ENCODE data around the gene EEF1AKMT2. TPM values are rescaled to one million over a fixed set of nuclear protein-coding genes. Genes with fewer than 3 reads are reported as not detected.

Gene EEF1AKMT2
- total and polyA plus RNA-seq, 2 of the 13 experiments (the other 11 are each of a cell fraction or from before 2014, with no cell fraction given) = 11.3 to 19.3 TPM

DNA sequence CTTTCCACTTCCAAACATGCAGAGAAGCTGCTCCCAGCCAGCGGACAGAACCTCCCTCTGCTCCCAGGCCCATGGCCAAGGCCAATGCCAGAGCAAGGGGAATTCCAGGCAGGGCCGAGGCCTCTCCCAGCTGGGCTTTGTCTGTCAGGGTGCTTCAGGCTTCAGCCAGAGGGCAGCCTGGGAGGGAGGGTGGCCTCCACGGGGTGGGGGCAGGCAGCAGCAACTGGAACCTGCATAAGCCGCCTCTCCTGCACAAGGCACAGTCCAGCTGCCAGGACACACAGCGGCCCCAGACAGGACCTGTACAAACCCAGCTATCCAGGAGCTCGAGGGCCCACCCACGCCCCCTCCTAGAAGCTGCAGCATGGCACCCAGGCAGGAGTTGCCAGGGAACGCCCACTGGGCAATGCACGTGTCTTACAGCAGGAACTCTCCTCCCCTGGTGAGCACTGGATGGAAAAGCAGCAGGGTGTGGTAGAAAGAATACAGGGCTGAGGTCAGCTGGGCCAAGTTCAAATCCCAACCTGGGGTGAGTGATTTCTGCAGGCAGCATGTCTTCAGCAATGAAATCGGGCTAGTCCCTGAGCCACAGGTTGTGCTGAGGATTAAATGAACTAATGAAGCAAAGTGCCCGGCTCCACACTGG is 55.1 kb downstream of the EEF1AKMT2 start:
- Histone ChIP-seq H3K9ac (ENCODE audit: insufficient read depth, low read depth, low read length) (no peak overlapping the region), H3K9me3 (ENCODE audit: low read length) (no peaks in the 10 kb centered on the region), H2AFZ (ENCODE audit: low read length) (no peak overlapping the region), H3K27ac (ENCODE audit: extremely low read length, insufficient read depth, low read length) (no peak overlapping the region), H3K4me1 (ENCODE audit: insufficient read depth, low read length) (peaks cover 56% of the 10 kb centered on the region), H3K79me2 (ENCODE audit: insufficient read depth, low read length) (peaks cover 72% of the 10 kb centered on the region), H4K20me1 (ENCODE audit: insufficient read depth, low read length) (peaks cover 15% of the 10 kb centered on the region), H3K27me3 (ENCODE audit: control insufficient read depth in 1 of 2, insufficient read depth in 2 of 2, low read length in 2 of 2) (no peaks in the 10 kb centered on the region; a peak in 1 of 5 replicates), H3K36me3 (replicated peaks in 1 of 2; ENCODE audit: control insufficient read depth in 1 of 2, insufficient read depth in 2 of 2, low read length in 2 of 2) (peaks cover 0 to 1% of the 10 kb centered on the region in 2 experiments; a peak in 3 of 5 replicates), H3K4me2 (ENCODE audit: low read depth, low read length) (no peak overlapping the region), H3K4me3 (replicated peaks in 1 of 3; ENCODE audit: insufficient read depth in 1 of 3, low read depth in 2 of 3, low read length in 3 of 3) (no peak overlapping the region)
- CTCF ChIA-PET (ENCODE audit: low intra/inter-chr PET ratio, low total read pairs) = no interaction called here
- FAIRE-seq (no peak), ATAC-seq (peak; percentile 37), DNase-seq (ENCODE audit: low spot score) (peak; percentile 32)
- BruUV-seq (replicated peaks) = no TSS peak
- 85% methylated on average over 4 of the region's 11 CpGs for WGBS (ENCODE audit: low lambda C conversion rate)
- in situ Hi-C loops (cut with HindIII; ENCODE audit: extremely low pct_ligation_motif_present, low pct_unique_long_range_greater_than_20kb) (no loop called here), intact Hi-C loops (cut with micrococcal nuclease; ENCODE audit: unreplicated experiment) (no loop called here)
- POLR2A ChIA-PET = no interaction called here
- TF ChIP-seq TEAD3 (CRISPR knock-in tag; optimal IDR thresholded peaks at IDR 0.05; ENCODE audit: borderline replicate concordance) = peak; percentile 48
- peak; percentile 80 for TF ChIP-seq ZSCAN25 (CRISPR knock-in tag; IDR thresholded peaks at IDR 0.05)
- 0 out of 2 replicates have a peak, but pooled peaks have one; percentile 31 for TF ChIP-seq RXRB (CRISPR knock-in tag; IDR thresholded peaks at IDR 0.05; ENCODE audit: borderline replicate concordance)
- TF ChIP-seq ZNF7 (CRISPR knock-in tag; IDR thresholded peaks at IDR 0.05) = no peak
- TF ChIP-seq MTF2 (CRISPR knock-in tag; IDR thresholded peaks at IDR 0.05; ENCODE audit: borderline replicate concordance) = no peak
- no peak for TF ChIP-seq BHLHE40 (IDR thresholded peaks at IDR 0.05; ENCODE audit: low read length)
- peak; percentile 55; the same call in 1 of the 2 replicates for TF ChIP-seq SALL1 (CRISPR knock-in tag; IDR thresholded peaks at IDR 0.05)
- TF ChIP-seq, protein P1, sequence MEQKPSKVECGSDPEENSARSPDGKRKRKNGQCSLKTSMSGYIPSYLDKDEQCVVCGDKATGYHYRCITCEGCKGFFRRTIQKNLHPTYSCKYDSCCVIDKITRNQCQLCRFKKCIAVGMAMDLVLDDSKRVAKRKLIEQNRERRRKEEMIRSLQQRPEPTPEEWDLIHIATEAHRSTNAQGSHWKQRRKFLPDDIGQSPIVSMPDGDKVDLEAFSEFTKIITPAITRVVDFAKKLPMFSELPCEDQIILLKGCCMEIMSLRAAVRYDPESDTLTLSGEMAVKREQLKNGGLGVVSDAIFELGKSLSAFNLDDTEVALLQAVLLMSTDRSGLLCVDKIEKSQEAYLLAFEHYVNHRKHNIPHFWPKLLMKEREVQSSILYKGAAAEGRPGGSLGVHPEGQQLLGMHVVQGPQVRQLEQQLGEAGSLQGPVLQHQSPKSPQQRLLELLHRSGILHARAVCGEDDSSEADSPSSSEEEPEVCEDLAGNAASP (CRISPR knock-in tag; IDR thresholded peaks at IDR 0.05; ENCODE audit: borderline replicate concordance) = peak; percentile 28; the same call in 1 of the 2 replicates
- TF ChIP-seq ZNF230 (CRISPR knock-in tag; IDR thresholded peaks at IDR 0.05) = no peak
- TF ChIP-seq, protein P2, sequence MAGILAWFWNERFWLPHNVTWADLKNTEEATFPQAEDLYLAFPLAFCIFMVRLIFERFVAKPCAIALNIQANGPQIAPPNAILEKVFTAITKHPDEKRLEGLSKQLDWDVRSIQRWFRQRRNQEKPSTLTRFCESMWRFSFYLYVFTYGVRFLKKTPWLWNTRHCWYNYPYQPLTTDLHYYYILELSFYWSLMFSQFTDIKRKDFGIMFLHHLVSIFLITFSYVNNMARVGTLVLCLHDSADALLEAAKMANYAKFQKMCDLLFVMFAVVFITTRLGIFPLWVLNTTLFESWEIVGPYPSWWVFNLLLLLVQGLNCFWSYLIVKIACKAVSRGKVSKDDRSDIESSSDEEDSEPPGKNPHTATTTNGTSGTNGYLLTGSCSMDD (CRISPR knock-in tag; IDR thresholded peaks at IDR 0.05) = no peak
- TF ChIP-seq BRD4 (CRISPR knock-in tag; IDR thresholded peaks at IDR 0.05) = no peak
- TF ChIP-seq ZNF607 (CRISPR knock-in tag; IDR thresholded peaks at IDR 0.05; ENCODE audit: borderline replicate concordance) = 0 out of 2 replicates have a peak, but pooled peaks have one; percentile 47
- peak; percentile 88 for TF ChIP-seq RARA (CRISPR knock-in tag; IDR thresholded peaks at IDR 0.05)
- TF ChIP-seq RXRA (CRISPR knock-in tag; IDR thresholded peaks at IDR 0.05) = peak; percentile 92
- no peak for TF ChIP-seq ZNF44 (CRISPR knock-in tag; IDR thresholded peaks at IDR 0.05)
- TF ChIP-seq, protein P3, sequence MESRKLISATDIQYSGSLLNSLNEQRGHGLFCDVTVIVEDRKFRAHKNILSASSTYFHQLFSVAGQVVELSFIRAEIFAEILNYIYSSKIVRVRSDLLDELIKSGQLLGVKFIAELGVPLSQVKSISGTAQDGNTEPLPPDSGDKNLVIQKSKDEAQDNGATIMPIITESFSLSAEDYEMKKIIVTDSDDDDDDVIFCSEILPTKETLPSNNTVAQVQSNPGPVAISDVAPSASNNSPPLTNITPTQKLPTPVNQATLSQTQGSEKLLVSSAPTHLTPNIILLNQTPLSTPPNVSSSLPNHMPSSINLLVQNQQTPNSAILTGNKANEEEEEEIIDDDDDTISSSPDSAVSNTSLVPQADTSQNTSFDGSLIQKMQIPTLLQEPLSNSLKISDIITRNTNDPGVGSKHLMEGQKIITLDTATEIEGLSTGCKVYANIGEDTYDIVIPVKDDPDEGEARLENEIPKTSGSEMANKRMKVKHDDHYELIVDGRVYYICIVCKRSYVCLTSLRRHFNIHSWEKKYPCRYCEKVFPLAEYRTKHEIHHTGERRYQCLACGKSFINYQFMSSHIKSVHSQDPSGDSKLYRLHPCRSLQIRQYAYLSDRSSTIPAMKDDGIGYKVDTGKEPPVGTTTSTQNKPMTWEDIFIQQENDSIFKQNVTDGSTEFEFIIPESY (CRISPR knock-in tag; IDR thresholded peaks at IDR 0.05) = peak; percentile 53; the same call in 1 of the 2 replicates
- peak; percentile 95 for TF ChIP-seq SKI (IDR thresholded peaks at IDR 0.05; ENCODE audit: partially characterized antibody)
- TF ChIP-seq, protein P4, sequence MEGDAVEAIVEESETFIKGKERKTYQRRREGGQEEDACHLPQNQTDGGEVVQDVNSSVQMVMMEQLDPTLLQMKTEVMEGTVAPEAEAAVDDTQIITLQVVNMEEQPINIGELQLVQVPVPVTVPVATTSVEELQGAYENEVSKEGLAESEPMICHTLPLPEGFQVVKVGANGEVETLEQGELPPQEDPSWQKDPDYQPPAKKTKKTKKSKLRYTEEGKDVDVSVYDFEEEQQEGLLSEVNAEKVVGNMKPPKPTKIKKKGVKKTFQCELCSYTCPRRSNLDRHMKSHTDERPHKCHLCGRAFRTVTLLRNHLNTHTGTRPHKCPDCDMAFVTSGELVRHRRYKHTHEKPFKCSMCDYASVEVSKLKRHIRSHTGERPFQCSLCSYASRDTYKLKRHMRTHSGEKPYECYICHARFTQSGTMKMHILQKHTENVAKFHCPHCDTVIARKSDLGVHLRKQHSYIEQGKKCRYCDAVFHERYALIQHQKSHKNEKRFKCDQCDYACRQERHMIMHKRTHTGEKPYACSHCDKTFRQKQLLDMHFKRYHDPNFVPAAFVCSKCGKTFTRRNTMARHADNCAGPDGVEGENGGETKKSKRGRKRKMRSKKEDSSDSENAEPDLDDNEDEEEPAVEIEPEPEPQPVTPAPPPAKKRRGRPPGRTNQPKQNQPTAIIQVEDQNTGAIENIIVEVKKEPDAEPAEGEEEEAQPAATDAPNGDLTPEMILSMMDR (CRISPR knock-in tag; IDR thresholded peaks at IDR 0.05) = 0 out of 2 replicates have a peak, but pooled peaks have one; percentile 11
- TF ChIP-seq, protein P5, sequence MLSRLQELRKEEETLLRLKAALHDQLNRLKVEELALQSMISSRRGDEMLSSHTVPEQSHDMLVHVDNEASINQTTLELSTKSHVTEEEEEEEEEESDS (CRISPR knock-in tag; IDR thresholded peaks at IDR 0.05; ENCODE audit: borderline replicate concordance) = no peak
